K562 treated with DMSO at 1 percent for 48 hours (cell line): ENCODE data around the gene PLGLB2. TPM values are rescaled to one million over a fixed set of nuclear protein-coding genes. Genes with fewer than 3 reads are reported as not detected.

ENCODE experiments used
- total RNA-seq: library from RNA; unstranded; fragments of 300-600 nt; gene quantifications from 2 replicates; pipeline ENCODE4 v1.2.3, GENCODE V29; 2022; ENCODE audit warnings: low replicate concordance; ENCODE audit errors: extremely low read depth

The PLGLB2 gene
- total RNA-seq, result not detected in 2 replicates

DNA sequence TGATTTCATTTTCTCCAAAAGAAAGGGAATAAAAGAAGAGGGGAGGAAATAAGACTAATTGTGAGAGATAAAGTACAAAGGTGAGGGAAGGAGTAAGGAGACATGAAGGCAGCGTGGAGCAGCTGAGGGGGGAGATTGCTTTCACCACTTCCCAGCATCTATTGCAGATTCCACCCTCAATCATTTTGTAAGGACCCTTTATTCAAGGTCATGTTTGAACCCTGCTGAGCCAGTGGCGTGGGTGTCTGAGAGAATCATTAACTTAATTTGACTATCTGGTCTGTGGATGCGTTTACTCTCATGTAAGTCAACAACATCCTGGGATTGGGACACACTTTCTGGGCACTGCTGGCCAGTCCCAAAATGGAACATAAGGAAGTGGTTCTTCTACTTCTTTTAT, at the start of gene PLGLB2:
Gene PLGLB2, plus strand, starts transcription at position 297 of the 400 bp plus-strand sequence. Its CDS starts 67 bp downstream, at position 364.

Other genes with a start within 250 kb of the PLGLB2 start
- not detected in 2 replicates for gene RGPD2, start 77.7 kb downstream of the PLGLB2 start, total RNA-seq